Activated CD4-positive, alpha-beta T cell treated with anti-CD3 and anti-CD28 coated beads, Interleukin-2, Interleukin-4, amounts not matched to agents 100 ng/mL and 50 ng/mL, durations not matched to agents 16 hours and 8 hours (primary cell): ENCODE data around the gene SDHB.

Experiments used
- DNase-seq: peaks from one replicate; pipeline ENCODE4 v3.0.0-alpha.2; 2020; ENCODE audit warnings: low spot score

SDHB gene

DNA sequence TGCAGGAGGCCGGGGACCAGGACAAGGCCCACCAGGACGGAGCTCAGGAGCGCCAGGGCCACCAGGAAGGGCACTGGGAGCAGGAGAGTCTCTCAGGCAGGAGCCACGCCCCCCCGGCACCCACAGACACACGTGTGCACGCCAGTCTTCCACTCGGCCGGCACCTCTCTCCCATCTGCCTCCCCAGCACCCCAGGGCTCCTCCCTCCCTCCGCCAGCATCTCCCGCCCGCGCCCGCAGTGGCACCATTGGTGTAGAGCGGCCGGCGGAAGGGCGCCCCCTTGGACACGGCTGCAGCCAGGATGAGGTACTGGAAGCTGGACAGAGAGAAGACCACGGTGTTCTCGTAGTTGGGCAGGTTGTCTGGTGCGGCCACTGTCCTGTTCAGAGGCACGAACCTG, 67.3 kb downstream of the SDHB start:
- DNase-seq = no peak

DNA sequence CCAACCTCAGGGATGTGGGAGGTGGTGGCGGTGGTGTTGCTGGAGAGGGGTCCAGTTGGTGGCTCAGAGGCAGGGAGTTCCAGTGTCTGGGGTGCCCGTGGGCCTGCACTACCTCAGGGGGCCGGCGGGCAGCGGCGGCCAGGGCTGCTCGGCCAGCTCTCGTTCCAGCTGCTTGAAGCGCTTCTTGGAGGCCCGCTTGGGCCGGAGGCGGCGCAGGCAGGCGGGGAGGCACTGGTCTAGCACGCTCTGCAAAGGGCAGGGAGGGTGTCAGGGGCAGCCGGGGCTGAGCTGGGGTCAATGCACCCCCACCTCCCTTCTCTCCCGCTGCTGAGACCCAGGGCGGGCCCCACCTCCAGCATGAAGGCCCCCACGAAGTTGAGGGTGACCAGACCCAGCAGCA, 67.7 kb downstream of the SDHB start:
- DNase-seq = no peak

DNA sequence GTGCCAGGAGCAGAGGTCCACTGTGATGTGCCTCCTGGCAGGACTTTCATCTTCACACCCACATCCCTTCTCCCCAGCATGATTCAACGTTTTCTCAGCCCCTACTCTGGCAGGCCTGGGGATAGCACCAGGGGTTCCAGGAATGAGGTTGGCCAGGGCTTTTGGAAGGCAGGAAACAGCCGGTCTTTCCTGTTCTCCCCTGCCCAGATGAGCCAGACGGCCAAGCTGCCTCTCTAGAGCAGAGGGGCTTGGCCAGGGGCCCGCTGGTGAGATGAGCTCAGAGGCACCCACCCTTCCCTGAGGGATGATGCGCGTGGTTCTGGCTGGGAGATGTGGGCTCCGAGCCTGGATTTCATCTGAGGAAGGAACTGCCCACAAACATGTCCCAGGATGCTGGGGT, 69.1 kb downstream of the SDHB start:
- no peak for DNase-seq

GRCh38 chr1:16983649-16984048, 70.2 kb downstream of the SDHB start:
- DNase-seq = no peak

DNA sequence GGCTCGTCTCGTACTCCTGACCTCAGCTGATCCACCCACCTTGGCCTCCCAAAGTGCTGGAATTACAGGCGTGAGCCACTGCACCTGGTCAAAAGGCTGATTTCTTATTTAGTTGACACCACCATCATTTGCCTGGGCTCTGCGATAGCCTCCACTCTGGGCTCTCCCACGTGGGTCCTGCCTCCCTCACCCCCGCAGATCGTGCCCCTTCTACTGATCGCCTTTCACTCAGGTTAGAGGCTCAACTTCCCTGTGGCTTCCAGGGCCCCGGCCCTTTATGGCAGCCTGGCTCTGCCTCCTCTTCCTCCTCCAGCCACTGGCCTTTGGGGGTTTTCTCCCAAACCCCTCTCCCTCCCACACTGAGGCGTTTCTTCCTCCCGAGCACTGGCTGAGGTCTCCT, 70.9 kb downstream of the SDHB start:
- no peak for DNase-seq

- no peak for DNase-seq
These were observed 72.5 kb downstream of the SDHB start for GRCh38 chr1:16981269-16981849.

DNA sequence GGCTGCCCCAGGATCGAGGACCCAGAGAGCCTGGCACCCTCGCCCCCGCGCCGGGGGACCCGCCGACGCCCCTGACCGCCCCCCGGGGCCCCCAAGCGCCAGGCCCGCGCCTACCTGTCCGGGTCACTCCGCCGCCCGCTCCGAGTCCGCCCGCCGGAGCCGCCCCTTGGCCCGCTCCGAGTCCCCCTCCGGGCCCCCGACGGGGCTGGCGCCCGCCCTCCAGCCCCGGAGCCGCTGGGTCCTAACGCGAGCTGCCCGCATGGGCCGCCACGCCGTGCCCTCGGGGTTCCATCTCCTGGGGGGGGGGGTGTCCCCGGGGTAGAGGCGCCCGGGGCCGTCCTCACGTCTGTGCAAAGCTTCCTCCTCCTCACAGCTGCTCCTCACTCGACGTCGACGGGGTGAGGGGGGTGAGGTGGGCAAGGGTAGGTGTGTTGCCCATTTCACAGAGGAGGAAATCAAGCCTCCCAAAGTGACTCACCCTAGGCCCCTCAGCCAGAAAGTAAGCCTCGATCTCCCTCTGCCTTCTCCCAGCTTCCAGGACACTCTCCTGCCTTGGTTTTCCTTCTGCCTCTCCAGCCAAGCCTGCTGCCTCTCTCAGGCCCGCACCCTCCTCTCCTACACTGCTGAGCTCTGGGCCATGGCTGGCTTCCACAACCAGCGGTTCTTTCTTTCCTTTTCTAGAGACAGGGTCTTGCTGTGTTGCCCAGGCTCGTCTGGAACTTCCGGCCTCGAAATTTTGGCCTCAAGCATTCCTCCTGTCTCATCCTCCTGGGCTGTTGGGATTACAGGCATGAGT, 73.2 kb downstream of the SDHB start, which contains the start of gene MFAP2:
Gene MFAP2 (minus strand): TSS at position 148 of the 796 bp plus-strand sequence. CDS start 2,347 bp downstream, outside the sequence.
- DNase-seq = no peak

DNA sequence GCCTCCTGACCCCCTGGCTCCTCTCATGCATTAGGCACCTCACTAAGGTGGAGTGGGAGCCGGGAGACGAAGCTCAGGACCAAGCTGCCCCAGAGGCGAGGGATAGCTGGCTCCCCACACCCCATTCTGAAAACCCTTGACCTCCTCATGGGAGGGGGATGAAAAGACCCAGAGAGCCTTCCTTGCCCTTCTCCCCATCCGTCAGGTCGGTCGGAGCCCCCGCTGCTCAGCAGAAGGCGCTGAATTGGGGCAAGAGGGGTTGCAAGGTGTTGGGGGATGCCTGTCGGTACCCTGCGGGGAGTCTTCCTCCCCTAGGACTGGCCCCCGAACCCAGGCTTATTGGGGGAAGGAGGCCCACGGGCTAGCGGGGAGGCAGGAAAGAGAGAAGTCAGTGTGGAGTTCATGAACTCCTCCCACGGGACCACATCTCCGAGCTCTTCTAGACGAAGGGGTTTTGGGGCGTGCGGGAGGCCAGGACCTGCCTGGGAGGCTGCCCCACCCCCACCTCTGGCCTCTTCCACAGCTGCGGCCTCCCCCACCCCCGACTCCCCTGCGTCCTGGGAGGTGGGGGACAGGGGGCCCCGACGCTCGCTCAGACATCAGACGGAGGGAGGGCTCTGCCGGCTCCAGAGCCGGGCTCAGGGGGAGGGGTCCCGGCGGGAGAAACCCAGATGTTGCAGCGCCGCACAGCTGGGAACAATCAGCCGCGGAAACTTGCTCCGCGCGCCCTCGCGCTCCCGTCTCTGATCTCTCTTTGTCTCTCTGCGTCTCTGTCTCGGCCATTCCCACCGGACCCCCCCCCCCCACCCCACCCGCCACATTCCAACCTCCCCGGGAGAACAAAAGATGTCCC, 74.1 kb downstream of the SDHB start:
- no peak for DNase-seq

- DNase-seq = no peak
These were observed 75.0 kb downstream of the SDHB start for GRCh38 chr1:16978567-16979474.

GRCh38 chr1:16978139-16978538, 75.7 kb downstream of the SDHB start:
- no peak for DNase-seq

DNA sequence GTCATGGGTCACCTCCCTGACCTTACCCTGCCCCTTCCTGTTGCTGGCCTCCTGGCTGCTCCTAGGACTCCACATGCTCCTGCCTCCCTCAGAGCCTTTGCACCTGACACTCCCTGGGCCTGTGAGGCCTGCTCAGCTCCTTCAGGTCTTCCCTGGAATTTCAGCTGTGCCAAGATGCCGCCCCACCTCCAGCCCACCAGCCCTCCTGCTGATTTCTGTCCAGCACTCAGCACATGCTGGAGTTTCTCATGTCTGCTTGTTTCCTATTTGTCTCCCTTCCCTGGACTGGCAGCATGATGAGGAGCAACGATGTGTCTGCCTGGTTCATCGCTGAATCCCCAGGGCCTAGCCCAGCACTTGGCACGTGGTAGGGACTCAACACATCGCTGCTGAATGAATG, 76.5 kb downstream of the SDHB start:
- DNase-seq = no peak

DNA sequence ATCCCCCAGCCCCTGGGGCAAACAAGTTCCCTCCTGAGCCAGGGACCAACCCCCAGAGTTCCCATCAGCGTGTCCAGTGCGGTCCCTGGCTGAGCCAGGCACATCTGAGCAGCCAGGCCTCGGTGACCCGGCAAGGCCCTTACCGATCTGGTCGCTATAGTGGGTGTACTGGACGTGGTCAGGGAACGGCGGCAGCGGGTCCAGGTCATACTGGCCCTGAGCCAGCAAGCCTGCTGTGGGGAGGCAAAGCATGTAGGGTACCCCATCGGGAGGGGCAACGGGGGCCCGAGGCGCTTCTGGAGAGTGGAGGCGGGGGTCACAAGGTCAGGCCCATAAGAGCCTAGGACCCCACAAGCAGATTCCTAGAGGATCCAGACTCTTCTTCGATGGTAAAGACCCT, 76.9 kb downstream of the SDHB start:
- no peak for DNase-seq

DNA sequence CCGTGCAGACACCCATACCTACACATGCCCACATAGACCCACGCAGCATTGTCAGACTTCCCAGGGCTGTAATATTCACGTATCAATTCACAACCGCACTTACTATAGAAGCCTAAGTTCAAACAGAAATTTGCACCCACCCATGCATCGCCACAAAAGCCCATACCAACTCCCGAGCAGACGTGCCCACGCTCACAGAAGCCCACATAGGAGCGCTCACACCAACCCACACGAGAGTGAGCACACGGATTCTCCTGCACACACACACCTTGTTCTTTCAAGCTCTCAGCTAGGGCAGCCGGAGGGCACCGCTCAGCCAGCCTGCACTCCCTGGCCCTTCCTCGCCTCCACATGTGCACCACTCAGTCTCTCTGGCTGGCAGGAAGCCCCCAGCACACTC, 78.0 kb downstream of the SDHB start:
- DNase-seq = no peak

DNA sequence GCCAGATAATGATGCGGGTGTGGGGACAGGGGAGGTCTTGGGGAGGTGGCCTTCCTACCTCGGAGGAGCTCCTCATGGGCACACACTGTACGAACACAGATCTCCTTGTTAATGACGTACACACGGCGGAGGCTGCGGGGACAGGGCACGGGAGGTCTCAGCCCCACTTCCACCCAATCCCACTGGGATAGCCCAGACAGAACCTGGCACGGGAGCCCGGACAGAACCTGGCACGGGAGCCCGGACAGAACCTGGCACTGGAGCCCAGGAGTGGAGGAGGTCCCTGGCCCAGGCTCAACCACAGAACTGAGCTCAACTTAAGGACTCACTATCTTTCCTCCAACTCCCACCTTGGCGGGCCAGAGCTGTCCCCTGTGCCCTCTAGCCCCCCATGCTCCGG, 78.6 kb downstream of the SDHB start:
- DNase-seq = no peak

- no peak for DNase-seq
These were observed 80.6 kb downstream of the SDHB start for GRCh38 chr1:16973215-16973614.

- no peak for DNase-seq
These were observed 81.5 kb downstream of the SDHB start for GRCh38 chr1:16972189-16972895.

DNA sequence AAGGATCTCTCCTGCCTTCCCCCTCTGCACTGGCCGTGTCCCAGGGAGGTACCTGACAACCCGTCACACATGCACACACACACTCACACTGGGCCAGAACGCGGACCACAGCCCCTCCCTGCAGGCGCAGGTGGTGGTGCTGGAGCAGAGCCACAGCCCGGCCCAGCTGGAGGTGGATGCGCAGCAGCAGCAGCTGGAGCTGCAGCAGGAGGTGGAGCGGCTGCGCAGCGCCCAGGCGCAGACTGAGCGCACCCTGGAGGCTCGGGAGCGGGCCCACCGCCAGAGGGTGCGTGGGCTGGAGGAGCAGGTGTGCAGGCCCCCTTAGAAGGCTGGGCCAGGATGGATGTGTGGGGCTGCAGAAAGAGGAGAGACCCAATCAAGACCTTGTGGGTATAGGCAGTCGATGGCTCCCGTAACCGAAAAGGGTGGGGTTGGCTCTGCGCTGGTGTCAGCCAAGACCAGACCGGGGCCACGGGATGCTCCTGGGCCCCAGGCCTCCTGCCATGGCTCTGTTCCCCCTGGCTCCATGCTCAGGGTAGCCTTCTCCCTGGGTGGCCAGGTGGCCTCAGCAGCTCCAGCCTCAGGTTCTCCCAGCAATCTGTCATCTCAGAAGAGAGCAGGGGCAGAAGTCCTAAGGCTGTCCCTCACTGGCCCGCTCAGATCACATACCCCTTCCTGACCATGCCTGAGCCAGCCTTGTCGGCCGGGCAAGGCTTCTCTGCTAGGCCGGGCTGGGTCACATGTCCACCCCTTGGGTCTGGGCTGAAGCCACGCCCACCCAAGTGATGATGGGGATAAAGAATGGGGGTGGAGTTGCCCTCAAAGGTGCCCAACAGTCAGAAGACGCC, 82.3 kb downstream of the SDHB start:
- no peak for DNase-seq

GRCh38 chr1:16970132-16970910, 83.5 kb downstream of the SDHB start:
- no peak for DNase-seq

- DNase-seq = no peak
These were observed 84.2 kb downstream of the SDHB start for GRCh38 chr1:16969651-16970050.
